Fibroblast of lung (primary cell): ENCODE data around the gene KIAA0040. TPM values are rescaled to one million over a fixed set of nuclear protein-coding genes. Genes with fewer than 3 reads are reported as not detected.
A peak's percentile ranks its signal among the peaks of the same experiment; 100 is the strongest.

Experiments used
- DNase-seq, 2 donors: peaks; one replicate each; pipeline versions ENCODE4 v3.0.0 to v3.0.0-alpha.2; 2010; ENCODE audit warnings: low read depth in 2 of 2
- H2AFZ ChIP-seq: 2 replicates; pipeline ENCODE4 v1.5.1; 2012; ENCODE audit warnings: low read length, control low read depth, inconsistent platforms
- H3K27ac ChIP-seq: 2 replicates; pipeline ENCODE4 v1.5.1; 2011; ENCODE audit warnings: low read length, control low read depth; ENCODE audit not compliant: insufficient read depth
- H3K27me3 ChIP-seq: 2 replicates; pipeline ENCODE4 v1.5.1; 2011; ENCODE audit warnings: mild to moderate bottlenecking, low read length; ENCODE audit not compliant: control insufficient read depth, insufficient read depth
- H3K36me3 ChIP-seq: 2 replicates; pipeline ENCODE4 v1.5.1; 2011; ENCODE audit warnings: low read length; ENCODE audit not compliant: control insufficient read depth, insufficient read depth
- H3K4me1 ChIP-seq: 2 replicates; pipeline ENCODE4 v1.5.1; 2011; ENCODE audit warnings: low read length; ENCODE audit not compliant: control insufficient read depth, insufficient read depth; ENCODE audit errors: extremely low read depth
- H3K4me2 ChIP-seq: 2 replicates; pipeline ENCODE4 v1.5.1; 2011; ENCODE audit warnings: low read length, control low read depth; ENCODE audit not compliant: insufficient read depth; ENCODE audit errors: extremely low read depth
- H3K4me3 ChIP-seq, 4 experiments: fragments of 200-600 bp in 1 of 4; sonication (generic) in 1 of 4; replicated peaks in 1 of 4; 2 replicates each; pipeline ENCODE4 v1.5.1; 2011 to 2016; ENCODE audit warnings: low read length in 4 of 4, low read depth in 3 of 4, mild to moderate bottlenecking in 3 of 4, control low read depth in 2 of 4, inconsistent platforms in 1 of 4, mixed read lengths in 1 of 4; ENCODE audit not compliant: insufficient read depth in 1 of 4; ENCODE audit errors: control extremely low read depth in 1 of 4
- H3K79me2 ChIP-seq: 2 replicates; pipeline ENCODE4 v1.5.1; 2012; ENCODE audit warnings: mild to moderate bottlenecking, low read length, inconsistent platforms; ENCODE audit not compliant: control insufficient read depth, insufficient read depth
- H3K9ac ChIP-seq: 2 replicates; pipeline ENCODE4 v1.5.1; 2011; ENCODE audit warnings: mild to moderate bottlenecking, low read length, control low read depth; ENCODE audit not compliant: insufficient read depth
- H3K9me3 ChIP-seq: 2 replicates; pipeline ENCODE4 v1.5.1; 2012; ENCODE audit warnings: low read depth, low read length; ENCODE audit not compliant: control insufficient read depth, insufficient read depth
- H4K20me1 ChIP-seq: 2 replicates; pipeline ENCODE4 v1.5.1; 2011; ENCODE audit warnings: low read length; ENCODE audit not compliant: control insufficient read depth, insufficient read depth; ENCODE audit errors: extremely low read depth
- CTCF ChIP-seq, 2 donors: IDR thresholded peaks in 1 of 2; conservative IDR thresholded peaks in 1 of 2; 1 replicate in 1 of 2; 2 replicates in 1 of 2; pipeline ENCODE4 v1.5.1; 2011 to 2012; ENCODE audit warnings: low read length in 2 of 2, control low read depth in 1 of 2, inconsistent platforms in 1 of 2, low read depth in 1 of 2, mild to moderate bottlenecking in 1 of 2
- EZH2 ChIP-seq: IDR thresholded peaks from 2 replicates; pipeline ENCODE4 v1.5.1; 2012; ENCODE audit warnings: low read length, control low read depth, mild to moderate bottlenecking; ENCODE audit errors: missing control alignments
- polyA plus RNA-seq, 2 donors: library from polyadenylated mRNA; depleted of rRNA in 1 of 2; stranded (reverse) in 1 of 2; unstranded in 1 of 2; fragments of >200 nt; gene quantifications; 2 replicates each; pipeline ENCODE4 v1.2.1, GENCODE V29; 2011 to 2012; ENCODE audit warnings: missing spikeins in 1 of 2
- total RNA-seq: library from RNA; depleted of rRNA; stranded (reverse); fragments of >200 nt; gene quantifications from 2 replicates; pipeline ENCODE4 v1.2.1, GENCODE V29; 2014

KIAA0040 gene
- total and polyA plus RNA-seq, 2 donors (not counting 1 experiment from before 2014, with no cell fraction given): 0.17 to 24.7 TPM

GRCh38 chr1:175146529-175147213 is 45.9 kb downstream of the KIAA0040 start:
- no peak overlapping the region for H3K4me3 ChIP-seq
- no peak overlapping the region for H3K9ac ChIP-seq
- H3K4me1 ChIP-seq: no peaks in the 10 kb centered on the region
- peak; percentile 29 to 34 for DNase-seq
- no peaks in the 10 kb centered on the region for H3K36me3 ChIP-seq
- no peaks in the 10 kb centered on the region for H3K9me3 ChIP-seq
- no peaks in the 10 kb centered on the region for H3K79me2 ChIP-seq
- no peak overlapping the region for H3K4me2 ChIP-seq
- H4K20me1 ChIP-seq: no peaks in the 10 kb centered on the region
- no peak overlapping the region for H2AFZ ChIP-seq
- H3K27ac ChIP-seq: no peak overlapping the region
- TF ChIP-seq CTCF (conservative IDR thresholded peaks at IDR 0.05 in 1 of 2, IDR thresholded peaks at IDR 0.05 in 1 of 2; ENCODE audit: low read depth in 1 of 2, low read length in 2 of 2) (peak; percentile 80 to 95), EZH2 (no peak)
- no peaks in the 10 kb centered on the region for H3K27me3 ChIP-seq

GRCh38 chr1:175145899-175146528 is 46.6 kb downstream of the KIAA0040 start:
- H3K4me2 ChIP-seq: no peak overlapping the region
- no peak for TF ChIP-seq EZH2
- TF ChIP-seq CTCF (conservative IDR thresholded peaks at IDR 0.05 in 1 of 2, IDR thresholded peaks at IDR 0.05 in 1 of 2; ENCODE audit: low read depth in 1 of 2, low read length in 2 of 2): no peak
- H3K36me3 ChIP-seq: no peaks in the 10 kb centered on the region
- no peak overlapping the region for H3K4me3 ChIP-seq
- no peaks in the 10 kb centered on the region for H3K9me3 ChIP-seq
- H4K20me1 ChIP-seq: no peaks in the 10 kb centered on the region
- no peak overlapping the region for H2AFZ ChIP-seq
- H3K79me2 ChIP-seq: no peaks in the 10 kb centered on the region
- no peaks in the 10 kb centered on the region for H3K4me1 ChIP-seq
- DNase-seq: no peak
- no peak overlapping the region for H3K27ac ChIP-seq
- no peak overlapping the region for H3K9ac ChIP-seq
- no peaks in the 10 kb centered on the region for H3K27me3 ChIP-seq

DNA sequence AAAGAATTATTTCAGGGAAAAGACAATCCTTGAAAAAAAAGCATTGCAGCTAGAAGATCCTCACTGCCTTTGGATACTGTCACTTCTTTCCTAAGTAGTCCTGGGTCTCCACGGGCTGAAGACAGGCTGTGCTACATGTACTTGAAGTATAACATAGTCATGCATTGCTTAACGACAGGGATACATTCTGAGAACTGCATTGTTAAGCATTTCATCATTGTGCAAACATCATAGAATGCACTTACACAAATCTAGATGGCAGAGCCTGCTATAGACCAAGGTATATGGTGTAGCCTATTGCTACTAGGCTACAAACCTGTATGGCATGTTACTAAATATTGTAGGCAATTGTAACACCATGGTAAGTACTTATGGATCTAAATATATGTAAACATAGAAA is 54.0 kb downstream of the KIAA0040 start:
- Histone ChIP-seq H3K79me2 (no peaks in the 10 kb centered on the region), H3K27ac (no peak overlapping the region), H3K4me1 (no peaks in the 10 kb centered on the region), H3K9me3 (no peaks in the 10 kb centered on the region), H4K20me1 (no peaks in the 10 kb centered on the region), H3K9ac (no peak overlapping the region), H3K36me3 (no peaks in the 10 kb centered on the region), H2AFZ (no peak overlapping the region), H3K4me2 (no peak overlapping the region), H3K4me3 (no peak overlapping the region), H3K27me3 (no peaks in the 10 kb centered on the region)
- DNase-seq: no peak
- TF ChIP-seq EZH2 (no peak), CTCF (conservative IDR thresholded peaks at IDR 0.05 in 1 of 2, IDR thresholded peaks at IDR 0.05 in 1 of 2; ENCODE audit: low read depth in 1 of 2, low read length in 2 of 2) (no peak)
